Measurements from ENCODE around the gene OLFML2B.

DNA sequence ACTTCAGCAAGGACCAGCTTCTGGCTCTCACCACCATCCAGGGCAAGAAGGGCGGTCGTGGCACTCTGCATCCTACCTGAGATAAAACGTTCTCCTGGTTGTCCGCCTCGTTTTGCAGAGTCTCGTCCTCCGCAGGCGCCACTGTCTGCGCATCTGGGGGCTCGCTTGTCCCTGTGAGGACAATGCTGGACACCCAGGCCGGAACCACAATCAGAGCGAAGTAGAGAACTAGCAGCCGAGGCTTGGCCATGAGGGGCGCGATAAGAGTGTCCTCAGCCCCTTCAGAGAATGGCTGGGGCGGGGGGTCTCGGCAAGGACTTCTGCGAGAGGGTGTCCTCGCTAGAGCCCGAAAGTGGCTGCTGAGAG lies 505 bp downstream of the OLFML2B start:
- TF ChIP-seq CTCF (IDR thresholded peaks at IDR 0.05) (no peak), POLR2A (IDR thresholded peaks at IDR 0.05) (no peak)
